Activated CD4-positive, alpha-beta T cell treated with anti-CD3 and anti-CD28 coated beads, Interleukin-10, Interleukin-2, amounts not matched to agents 100 ng/mL and 50 ng/mL, durations not matched to agents 16 hours and 8 hours (primary cell): Measurements from ENCODE around the gene USP7.
"Not testable (repeated sequence)": the region's sequence is repeated elsewhere in the genome, so short reads cannot be mapped to it uniquely, and the experiment has no call there.

Experiments used
- DNase-seq: peaks from one replicate; pipeline ENCODE4 v3.0.0-alpha.2; 2020

Gene USP7

GRCh38 chr16:8963821-8964441, at the start of gene USP7:
Gene USP7 (minus strand): TSS chr16:8963906. CDS start chr16:8963285, 621 bp downstream.
- peak; percentile 95 for DNase-seq

- DNase-seq = no peak
Observed at GRCh38 chr16:9013508-9013864, 49.8 kb upstream of the USP7 start.

- DNase-seq = no peak
Observed at GRCh38 chr16:9012848-9013507, 49.3 kb upstream of the USP7 start.

- no peak for DNase-seq
Observed at GRCh38 chr16:9012330-9012729, 48.6 kb upstream of the USP7 start.

GRCh38 chr16:9008601-9009260, 45.0 kb upstream of the USP7 start:
- peak; percentile 74 for DNase-seq

- no peak for DNase-seq
Observed at GRCh38 chr16:9007177-9007794, 43.6 kb upstream of the USP7 start.

- DNase-seq = no peak
Observed at GRCh38 chr16:9004183-9004582, 40.5 kb upstream of the USP7 start.

GRCh38 chr16:9003763-9004162, 40.1 kb upstream of the USP7 start:
- DNase-seq = no peak

- no peak for DNase-seq
Observed at GRCh38 chr16:9003322-9003721, 39.6 kb upstream of the USP7 start.

- no peak for DNase-seq
Observed at GRCh38 chr16:9002042-9002441, 38.3 kb upstream of the USP7 start.

- no peak for DNase-seq
Observed at GRCh38 chr16:9000664-9001063, 37.0 kb upstream of the USP7 start.

- DNase-seq = no peak
Observed at GRCh38 chr16:8999800-9000199, 36.1 kb upstream of the USP7 start.

GRCh38 chr16:8998108-8998507, 34.4 kb upstream of the USP7 start:
- no peak for DNase-seq

GRCh38 chr16:8996891-8997290, 33.2 kb upstream of the USP7 start:
- no peak for DNase-seq

GRCh38 chr16:8990445-8990844, 26.7 kb upstream of the USP7 start:
- DNase-seq = no peak

- no peak for DNase-seq
Observed at GRCh38 chr16:8989099-8989878, 25.6 kb upstream of the USP7 start.

- DNase-seq = no peak
Observed at GRCh38 chr16:8986818-8987191, 23.1 kb upstream of the USP7 start.

GRCh38 chr16:8986111-8986510, 22.4 kb upstream of the USP7 start:
- DNase-seq = no peak

- DNase-seq = no peak
Observed at GRCh38 chr16:8982816-8983215, 19.1 kb upstream of the USP7 start.

- DNase-seq = not testable (repeated sequence)
Observed at GRCh38 chr16:8981901-8982300, 18.2 kb upstream of the USP7 start.

- DNase-seq = not testable (repeated sequence)
Observed at GRCh38 chr16:8976189-8976588, 12.5 kb upstream of the USP7 start.

GRCh38 chr16:8975039-8975438, 11.3 kb upstream of the USP7 start:
- no peak for DNase-seq
